Measurements from ENCODE around the gene NUP214. TPM values are rescaled to one million over a fixed set of nuclear protein-coding genes. Genes with fewer than 3 reads are reported as not detected.

The NUP214 gene
- total and polyA plus RNA-seq, 2 of the 8 experiments (the other 6 are each of a cell fraction or from before 2014, with no cell fraction given) = 28.6 to 50.2 TPM

DNA sequence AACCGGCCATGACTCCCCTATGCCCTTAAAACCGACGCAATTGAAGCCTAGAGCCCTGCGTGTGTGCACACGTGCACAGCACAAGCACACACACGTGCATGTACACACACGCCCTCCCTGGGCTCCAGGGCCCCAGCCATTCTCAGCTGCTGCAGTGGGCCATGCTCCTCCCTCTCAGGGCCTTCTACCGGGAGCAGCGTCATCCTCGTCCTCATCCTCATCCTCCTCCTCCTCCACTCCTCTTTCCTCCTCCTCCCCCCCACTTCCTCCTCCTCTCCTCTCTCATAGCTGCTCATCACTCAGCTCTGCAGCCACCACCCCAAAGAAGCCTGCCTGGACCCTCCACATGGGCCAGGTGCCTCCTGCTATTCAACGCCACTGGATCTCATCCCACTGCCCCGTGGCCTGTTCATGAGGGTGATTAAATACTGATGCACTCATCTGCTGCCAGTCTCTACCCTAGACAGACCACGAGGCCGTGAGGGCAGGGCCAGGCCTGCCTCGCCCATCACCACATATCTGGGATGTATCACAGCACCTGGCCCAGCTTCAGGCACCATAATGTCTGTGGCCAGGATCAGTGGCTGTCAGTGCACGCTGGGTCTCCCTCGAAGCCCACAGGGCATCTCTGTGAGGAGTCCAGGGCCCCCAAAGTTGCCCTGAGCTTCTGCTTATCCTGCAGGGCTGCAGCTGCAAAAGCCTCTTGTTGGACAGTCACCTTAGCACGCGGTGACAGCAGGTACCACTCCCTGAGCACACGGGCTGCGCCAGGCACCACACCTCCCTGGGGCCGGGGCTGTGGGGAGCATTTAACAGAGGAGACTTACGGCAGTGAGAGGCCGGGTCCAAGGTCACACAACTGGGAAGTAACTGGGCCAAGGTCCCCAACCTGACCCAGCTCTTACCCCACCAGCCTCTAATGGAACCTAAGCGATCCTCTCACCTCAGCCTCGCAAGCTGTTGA is 141.2 kb downstream of the NUP214 start (continued):
- TF ChIP-seq BRCA1 (IDR thresholded peaks at IDR 0.05; ENCODE audit: low read depth, low read length) = no peak

All from H1 (cell line).